Mesangial cell (primary cell): ENCODE data around the gene FAM236C. TPM values are rescaled to one million over a fixed set of nuclear protein-coding genes. Genes with fewer than 3 reads are reported as not detected.

Experiments used
- total RNA-seq: library from RNA; depleted of rRNA; stranded (reverse); fragments of >200 nt; gene quantifications from 2 replicates; pipeline ENCODE4 v1.2.3, GENCODE V29; 2015

Gene FAM236C
- total RNA-seq = not detected in 2 replicates

DNA sequence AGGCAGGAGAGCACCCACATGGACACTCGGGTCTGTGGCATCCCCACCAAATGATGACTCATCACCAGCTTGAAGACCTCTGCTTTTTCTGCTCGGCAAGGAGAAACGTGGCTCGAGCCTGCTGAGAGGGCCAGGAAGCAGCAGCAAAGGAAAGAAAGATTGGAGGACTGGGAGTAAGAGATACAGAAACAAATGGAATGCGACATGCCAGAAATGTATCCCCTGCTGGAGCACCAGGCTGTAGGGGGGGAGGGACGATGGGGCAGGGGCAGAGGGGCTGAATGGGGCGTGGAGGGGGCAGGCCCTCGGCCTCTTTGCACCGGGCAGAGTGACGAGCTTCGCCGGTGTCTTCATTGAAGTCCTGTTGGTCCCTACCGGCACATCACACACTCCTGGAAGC lies at the start of gene FAM236C:
Gene FAM236C (plus strand): TSS at position 301 of the 400 bp plus-strand sequence. CDS start 100 bp downstream, outside the sequence.

DNA sequence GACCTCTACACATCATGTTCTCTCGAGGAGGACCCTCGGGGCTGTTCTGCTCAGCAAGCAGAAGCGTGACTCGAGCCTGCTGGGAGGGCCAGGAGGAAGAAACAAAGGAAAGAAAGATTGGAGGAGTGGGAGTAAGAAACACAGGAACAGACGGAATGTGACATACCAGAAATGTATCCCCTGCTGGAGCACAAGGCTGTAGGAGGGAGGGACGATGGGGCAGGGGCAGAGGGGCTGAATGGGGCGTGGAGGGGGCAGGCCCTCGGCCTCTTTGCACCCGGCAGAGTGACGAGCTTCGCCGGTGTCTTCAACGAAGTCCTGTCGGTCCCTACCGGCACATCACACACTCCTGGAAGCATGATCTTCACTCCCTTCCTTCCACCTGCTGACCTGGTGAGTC lies 25.5 kb downstream of the FAM236C start, which contains the start of gene FAM236A:
Gene FAM236A (plus strand): TSS at position 301 of the 400 bp plus-strand sequence. CDS start 57 bp downstream, at position 358.

DNA sequence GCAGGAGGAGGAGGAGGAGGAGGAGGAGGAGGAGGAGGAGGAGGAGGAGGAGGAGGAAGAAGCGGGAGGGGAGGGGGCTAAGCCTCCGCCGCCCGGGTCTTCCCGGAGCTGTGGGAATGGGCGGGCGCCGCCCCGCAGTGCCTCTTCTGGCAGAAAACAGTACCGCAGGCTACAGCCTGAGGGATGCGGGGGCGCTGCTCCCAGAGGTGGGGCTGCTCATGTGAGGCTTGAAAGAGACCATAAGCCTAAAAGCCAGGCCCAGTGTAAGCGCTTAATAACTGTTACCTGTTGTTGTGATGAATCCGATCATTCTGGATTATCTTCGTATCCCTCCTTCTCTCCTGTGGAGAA lies 31.4 kb downstream of the FAM236C start, which contains the start of gene DMRTC1:
Gene DMRTC1 (minus strand): TSS at position 19 of the 351 bp plus-strand sequence. CDS start 68,143 bp downstream, outside the sequence.

Other genes starting within 250 kb of the FAM236C start
- 4.9 and 6.0 TPM in 2 replicates for gene PHKA1, start 198.3 kb upstream of the FAM236C start, total RNA-seq
- not detected in 2 replicates for gene DMRTC1B, start 135.7 kb upstream of the FAM236C start, total RNA-seq
- not detected in 2 replicates for gene FAM236B, start 130.0 kb upstream of the FAM236C start, total RNA-seq
- not detected in 2 replicates for gene FAM236D, start 104.4 kb upstream of the FAM236C start, total RNA-seq
- gene FAM236A, start 25.6 kb downstream of the FAM236C start, total RNA-seq = not detected in 2 replicates
- not detected in 2 replicates for gene DMRTC1, start 31.2 kb downstream of the FAM236C start, total RNA-seq
- not detected in 2 replicates for gene PABPC1L2B, start 90.3 kb downstream of the FAM236C start, total RNA-seq
- not detected in 2 replicates for gene PABPC1L2A, start 166.9 kb downstream of the FAM236C start, total RNA-seq